Progenitor cell of endocrine pancreas (in vitro differentiated cells): ENCODE measurements around the gene NFATC3. TPM values are rescaled to one million over a fixed set of nuclear protein-coding genes. Genes with fewer than 3 reads are reported as not detected.

Experiments used
- DNase-seq: peaks from one replicate; pipeline ENCODE4 v3.0.0; 2021; ENCODE audit warnings: low spot score; ENCODE audit not compliant: unreplicated experiment
- H3K27ac Mint-ChIP-seq: 2 replicates; pipeline ENCODE4 v1.8.0; 2021; ENCODE audit warnings: mild to moderate bottlenecking, moderate library complexity, mixed read lengths
- H3K27me3 Mint-ChIP-seq: 2 replicates; pipeline ENCODE4 v1.8.0; 2021; ENCODE audit warnings: mixed read lengths
- H3K36me3 Mint-ChIP-seq: 2 replicates; pipeline ENCODE4 v1.8.0; 2022; ENCODE audit warnings: mixed read lengths; ENCODE audit not compliant: insufficient read depth
- H3K4me1 Mint-ChIP-seq: 2 replicates; pipeline ENCODE4 v1.8.0; 2021; ENCODE audit warnings: low read depth, mixed read lengths
- H3K4me3 Mint-ChIP-seq: 2 replicates; pipeline ENCODE4 v1.8.0; 2021; ENCODE audit warnings: low read depth, mild to moderate bottlenecking, moderate library complexity, mixed read lengths
- H3K9me3 Mint-ChIP-seq: 2 replicates; pipeline ENCODE4 v1.8.0; 2021; ENCODE audit warnings: low read depth, mixed read lengths
- total RNA-seq: library from RNA; stranded (reverse); gene quantifications from 2 replicates; pipeline ENCODE4 v1.2.1, GENCODE V29; 2021
- TF ChIP-seq, protein P1 (sequence below): fragments of 200-600 bp; sonication (generic); IDR thresholded peaks from one replicate; pipeline ENCODE4 v1.5.0; 2021; ENCODE audit warnings: antibody characterized with exemption, mild to moderate bottlenecking; ENCODE audit not compliant: unreplicated experiment

NFATC3 gene
- total RNA-seq, 1 donor from 2014 or later = 51.8 TPM

DNA sequence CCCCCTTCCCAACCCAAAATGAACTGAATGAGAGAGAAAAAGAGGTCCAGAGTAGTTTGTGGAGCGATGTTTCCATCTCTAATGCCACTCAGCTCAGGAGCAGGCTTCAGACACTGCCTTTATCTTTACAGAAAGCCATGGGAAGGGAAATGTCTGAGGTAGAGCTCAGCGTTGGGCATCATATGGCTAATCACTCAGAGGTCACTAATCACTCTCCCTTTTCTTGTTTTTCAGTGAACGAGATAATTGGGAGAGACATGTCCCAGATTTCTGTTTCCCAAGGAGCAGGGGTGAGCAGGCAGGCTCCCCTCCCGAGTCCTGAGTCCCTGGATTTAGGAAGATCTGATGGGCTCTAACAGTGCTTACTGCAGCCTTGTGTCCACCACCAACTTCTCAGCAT, 140.9 kb downstream of the NFATC3 start:
- Mint-ChIP-seq H3K9me3 (no peaks in the 10 kb centered on the region), H3K27me3 (no peaks in the 10 kb centered on the region), H3K4me1 (no peaks in the 10 kb centered on the region), H3K4me3 (no peak overlapping the region), H3K36me3 (peaks cover 9% of the 10 kb centered on the region), H3K27ac (no peak overlapping the region)
- no peak for DNase-seq
- TF ChIP-seq, protein P1, sequence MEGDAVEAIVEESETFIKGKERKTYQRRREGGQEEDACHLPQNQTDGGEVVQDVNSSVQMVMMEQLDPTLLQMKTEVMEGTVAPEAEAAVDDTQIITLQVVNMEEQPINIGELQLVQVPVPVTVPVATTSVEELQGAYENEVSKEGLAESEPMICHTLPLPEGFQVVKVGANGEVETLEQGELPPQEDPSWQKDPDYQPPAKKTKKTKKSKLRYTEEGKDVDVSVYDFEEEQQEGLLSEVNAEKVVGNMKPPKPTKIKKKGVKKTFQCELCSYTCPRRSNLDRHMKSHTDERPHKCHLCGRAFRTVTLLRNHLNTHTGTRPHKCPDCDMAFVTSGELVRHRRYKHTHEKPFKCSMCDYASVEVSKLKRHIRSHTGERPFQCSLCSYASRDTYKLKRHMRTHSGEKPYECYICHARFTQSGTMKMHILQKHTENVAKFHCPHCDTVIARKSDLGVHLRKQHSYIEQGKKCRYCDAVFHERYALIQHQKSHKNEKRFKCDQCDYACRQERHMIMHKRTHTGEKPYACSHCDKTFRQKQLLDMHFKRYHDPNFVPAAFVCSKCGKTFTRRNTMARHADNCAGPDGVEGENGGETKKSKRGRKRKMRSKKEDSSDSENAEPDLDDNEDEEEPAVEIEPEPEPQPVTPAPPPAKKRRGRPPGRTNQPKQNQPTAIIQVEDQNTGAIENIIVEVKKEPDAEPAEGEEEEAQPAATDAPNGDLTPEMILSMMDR = no peak

DNA sequence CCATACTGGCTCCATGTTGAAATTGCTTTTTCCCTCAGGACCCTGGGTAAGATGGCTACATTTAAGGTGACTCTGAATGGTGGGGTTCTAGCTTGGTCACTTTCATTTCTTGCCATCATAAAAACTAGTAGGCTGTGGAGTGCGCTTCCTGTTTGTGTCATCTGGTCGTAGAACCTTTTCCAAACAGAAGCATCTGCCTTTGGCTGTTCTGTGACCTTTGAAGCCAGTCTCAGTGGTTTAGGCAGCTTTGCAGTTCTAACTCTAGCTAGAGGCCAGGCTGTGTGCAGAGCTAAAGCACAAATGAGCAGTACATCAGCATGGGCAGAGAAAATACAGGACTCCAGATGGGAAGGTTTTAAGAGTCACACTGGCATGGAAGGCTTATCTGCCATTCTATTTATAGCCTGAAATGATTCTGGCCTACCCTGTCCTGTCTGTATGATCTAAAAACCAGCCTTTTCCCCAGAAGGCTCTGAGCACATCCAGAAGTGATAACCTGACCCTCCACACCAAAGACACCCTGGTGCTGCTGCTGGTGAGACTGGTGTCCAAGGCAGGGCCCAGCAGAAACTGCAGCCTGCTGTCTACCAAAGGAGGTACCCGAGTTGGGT, 142.1 kb downstream of the NFATC3 start:
- DNase-seq = no peak
- Mint-ChIP-seq H3K4me1 (no peaks in the 10 kb centered on the region), H3K9me3 (no peaks in the 10 kb centered on the region), H3K27me3 (no peaks in the 10 kb centered on the region), H3K4me3 (no peak overlapping the region), H3K36me3 (peaks cover 9% of the 10 kb centered on the region), H3K27ac (peak overlapping the region; percentile 45)
- TF ChIP-seq, protein P1 = no peak

DNA sequence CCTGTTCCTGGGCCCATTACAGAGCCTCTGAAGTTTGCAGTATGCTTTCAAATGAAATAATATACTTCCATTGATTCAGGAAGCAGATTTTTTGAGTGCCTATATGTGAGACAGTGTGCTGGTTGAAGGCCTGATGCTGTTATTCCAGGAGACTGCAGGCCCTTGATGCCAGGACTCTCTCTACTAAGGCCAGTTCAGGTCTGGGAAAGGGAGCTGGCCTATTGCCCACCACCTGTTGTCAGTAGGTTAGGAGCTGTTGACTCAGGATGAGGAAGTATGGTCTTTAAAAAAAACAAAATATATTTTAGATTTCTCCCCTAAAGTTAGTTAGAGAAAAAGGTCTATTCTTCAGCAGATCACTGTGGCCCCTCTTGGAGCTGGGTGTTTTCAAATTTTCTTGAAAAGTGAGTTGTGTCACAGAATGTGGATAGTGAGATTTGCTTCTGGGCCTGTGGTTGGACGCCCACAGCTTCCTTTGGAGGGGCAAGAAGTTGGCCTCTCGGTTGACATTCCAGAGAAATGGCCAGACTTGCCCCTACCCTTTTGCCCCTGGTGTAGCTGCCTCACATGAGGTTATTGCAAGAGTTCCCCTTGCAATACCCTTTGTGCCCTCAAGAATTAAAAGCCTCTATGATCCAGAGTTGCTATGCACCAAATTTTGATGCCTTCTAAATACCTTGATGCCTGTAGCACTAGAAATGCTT, 142.8 kb downstream of the NFATC3 start:
- Mint-ChIP-seq H3K9me3 (no peaks in the 10 kb centered on the region), H3K36me3 (peaks cover 10% of the 10 kb centered on the region), H3K27me3 (no peaks in the 10 kb centered on the region), H3K27ac (peak overlapping the region; percentile 62), H3K4me1 (peaks cover 2% of the 10 kb centered on the region), H3K4me3 (no peak overlapping the region)
- DNase-seq = no peak
- TF ChIP-seq, protein P1 = no peak

DNA sequence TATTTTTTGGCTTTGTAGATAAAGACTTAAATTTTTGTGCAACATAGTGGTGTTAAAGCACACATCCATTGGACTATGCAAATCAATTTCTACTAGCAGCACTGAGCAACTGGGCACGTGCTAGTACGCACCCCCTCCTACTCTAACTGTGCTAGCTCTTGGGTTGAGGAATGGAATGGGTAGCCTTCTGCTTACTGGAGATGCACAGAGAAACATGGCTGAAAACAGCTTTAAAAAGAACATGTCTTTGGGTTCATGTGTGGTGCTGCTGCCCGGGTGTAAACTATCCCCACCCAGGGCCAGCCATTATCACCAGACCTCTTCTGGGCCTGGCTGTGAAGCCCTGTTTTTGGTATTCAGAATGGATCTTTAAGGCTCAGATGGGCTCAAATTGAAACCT, 143.5 kb downstream of the NFATC3 start:
- DNase-seq = no peak
- Mint-ChIP-seq H3K36me3 (peaks cover 13% of the 10 kb centered on the region), H3K27ac (no peak overlapping the region), H3K4me1 (peaks cover 7% of the 10 kb centered on the region), H3K9me3 (no peaks in the 10 kb centered on the region), H3K4me3 (no peak overlapping the region), H3K27me3 (no peaks in the 10 kb centered on the region)
- TF ChIP-seq, protein P1 = no peak

DNA sequence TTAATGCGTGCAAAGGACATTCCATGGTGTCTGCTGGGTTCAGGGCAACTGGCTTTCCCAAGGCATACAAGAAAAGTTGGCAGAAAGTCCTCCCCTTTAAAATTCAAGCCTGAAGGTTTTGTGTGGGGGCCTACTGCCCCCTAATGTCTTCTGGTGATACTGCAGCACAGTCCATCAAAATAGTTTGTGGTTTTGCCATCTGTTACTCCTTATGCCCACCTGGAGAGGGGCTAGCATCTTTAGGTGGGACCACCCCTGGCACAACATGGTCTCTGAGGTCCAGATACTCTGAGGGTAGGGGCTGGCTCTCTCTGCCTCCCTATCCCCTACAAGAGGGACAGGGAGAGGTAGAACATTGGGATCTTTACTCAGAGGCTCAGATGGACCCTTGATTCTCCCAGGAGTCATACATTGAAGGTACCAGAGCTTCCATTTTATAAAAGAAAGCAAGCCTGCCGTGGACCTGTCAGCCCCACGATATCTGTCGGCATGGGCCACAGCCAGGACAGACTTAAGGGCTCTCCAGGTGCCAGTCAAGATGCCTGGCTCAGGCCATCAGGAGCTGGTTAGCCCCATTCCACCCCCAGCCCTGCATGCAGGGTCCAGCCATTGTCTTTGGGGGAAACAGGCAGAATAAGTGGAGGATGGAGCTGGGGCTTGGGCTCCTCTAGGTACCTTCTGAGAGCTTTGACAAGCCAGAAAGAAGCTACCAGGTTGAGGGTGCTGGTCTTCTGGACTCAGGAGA, 144.4 kb downstream of the NFATC3 start:
- H3K27ac Mint-ChIP-seq = peak overlapping the region; percentile 90
- peaks cover 13% of the 10 kb centered on the region for H3K36me3 Mint-ChIP-seq
- no peaks in the 10 kb centered on the region for H3K9me3 Mint-ChIP-seq
- H3K27me3 Mint-ChIP-seq = no peaks in the 10 kb centered on the region
- DNase-seq = peak; percentile 34
- H3K4me1 Mint-ChIP-seq = peaks cover 15% of the 10 kb centered on the region
- TF ChIP-seq, protein P1 = peak; percentile 81
- no peak overlapping the region for H3K4me3 Mint-ChIP-seq
